Measurements from ENCODE around the gene COMMD2.

GRCh38 chr3:149790698-149791097 is 38.4 kb upstream of the COMMD2 start:
- no peak for TF ChIP-seq CTCF (IDR thresholded peaks at IDR 0.05)
- TF ChIP-seq POLR2A (IDR thresholded peaks at IDR 0.05): no peak

Measured in esophagus squamous epithelium (tissue), 4 donors.